ENCODE results near the gene UXS1.

DNA sequence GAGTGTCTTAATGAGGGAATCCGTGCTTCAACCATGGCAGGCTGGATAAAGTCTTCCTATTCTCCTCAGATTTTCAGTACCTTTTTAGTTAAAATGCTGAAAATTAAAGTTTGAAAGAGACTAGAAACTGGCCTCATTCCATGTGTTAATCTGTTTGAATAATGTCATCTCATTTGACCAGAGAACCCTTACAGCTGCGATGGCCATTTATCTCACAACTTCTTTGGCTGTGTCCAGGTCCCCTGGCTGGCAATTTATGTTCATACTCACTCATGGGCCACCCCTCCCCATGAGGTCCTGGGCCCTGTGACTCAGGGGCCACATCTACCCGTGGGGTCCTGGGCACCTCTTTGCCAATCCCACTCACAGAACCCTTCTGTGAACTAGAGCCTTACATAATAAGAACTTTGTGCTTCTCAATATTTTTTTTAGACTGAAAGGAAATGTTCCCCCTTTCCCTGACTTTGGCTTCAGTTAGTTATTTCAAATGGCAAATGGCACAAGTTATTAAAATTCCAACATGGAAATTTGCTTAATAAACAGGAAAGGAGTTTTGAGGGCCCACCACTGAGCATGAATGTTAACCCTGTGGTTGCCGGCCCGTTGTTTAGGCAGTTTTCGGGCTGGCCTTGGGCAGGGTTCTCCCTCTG is 134.6 kb downstream of the UXS1 start:
- TF ChIP-seq CTCF (conservative IDR thresholded peaks at IDR 0.05; ENCODE audit: low read length) (no peak), EZH2phosphoT487 (IDR thresholded peaks at IDR 0.05; ENCODE audit: borderline replicate concordance, low read depth, low read length) (no peak)
